Right ventricle myocardium superior (tissue), 1 donor: Measurements from ENCODE around the gene PKIB. TPM values are rescaled to one million over a fixed set of nuclear protein-coding genes. Genes with fewer than 3 reads are reported as not detected.

Experiments used
- ATAC-seq: fragments of 200-7000 bp; cut with Tn5 transposase; one replicate; pipeline ENCODE4 v1.9.1; 2020; ENCODE audit warnings: mild to moderate bottlenecking; ENCODE audit not compliant: poor library complexity
- DNase-seq: peaks from one replicate; pipeline ENCODE4 v3.0.0-alpha.2; 2020
- intact Hi-C: fragments of 100-400 bp; cut with DNase I; formaldehyde crosslinking; loops from one replicate; pipeline ENCODE4 v1.11.2; 2022
- total RNA-seq: library from RNA; stranded (reverse); fragmentation: NEBNext Ultra II Directional; extraction: Animal tissue kit (Norgen Biotek cat#: 25700); gene quantifications from one replicate; pipeline ENCODE4 v1.2.1, GENCODE V29; 2021
- donor health status: DM: no; HTN: yes; CAD: no; lungs with severe emphysema.

The PKIB gene
- total RNA-seq, 1 donor from 2014 or later: 0.22 TPM

DNA sequence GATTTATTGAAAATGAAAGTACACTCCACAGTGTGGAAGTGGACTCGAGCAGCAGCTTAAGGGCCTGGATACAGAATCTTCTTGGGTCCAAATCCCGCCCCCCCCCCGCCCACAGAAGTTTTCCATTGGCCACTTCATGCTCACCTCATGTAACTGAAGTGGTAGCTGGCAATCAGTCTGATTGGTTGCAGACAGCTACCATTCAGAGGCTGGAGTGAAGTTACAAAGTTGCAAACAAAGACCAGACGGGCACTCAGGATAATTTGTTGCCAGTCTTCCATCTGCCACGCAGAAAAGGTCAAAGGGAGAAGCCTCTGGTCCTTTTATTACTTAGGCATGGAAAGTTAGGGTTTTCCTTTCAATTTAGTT lies 143.5 kb downstream of the PKIB start:
- ATAC-seq (peak; percentile 49), DNase-seq (no peak)
- intact Hi-C loops: no loop called here

- intact Hi-C loops: no loop called here
- ATAC-seq: no peak
- DNase-seq: no peak
Observed at GRCh38 chr6:122754191-122754731, 144.1 kb downstream of the PKIB start.

GRCh38 chr6:122755901-122756300 lies 145.7 kb downstream of the PKIB start:
- intact Hi-C loops: no loop called here
- no peak for DNase-seq
- ATAC-seq: no peak

DNA sequence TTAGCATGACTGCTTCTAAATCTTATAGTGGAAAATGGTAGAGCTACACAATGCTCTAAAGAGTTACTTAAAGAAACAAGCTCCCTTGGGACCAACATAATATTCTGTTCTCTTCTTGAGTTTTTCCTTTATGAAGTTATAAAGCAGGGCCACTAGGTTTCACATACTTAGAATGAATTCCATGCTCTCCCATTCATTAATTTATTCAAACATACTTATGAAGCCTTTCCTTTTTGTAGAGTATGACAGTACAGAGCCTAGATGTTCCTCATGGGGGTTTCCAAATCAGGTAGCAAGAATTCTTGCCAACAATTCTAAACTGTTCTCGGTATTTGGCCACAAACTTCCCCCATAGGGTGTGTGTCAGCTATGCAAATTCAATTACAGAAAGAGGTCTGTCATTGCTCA lies 148.7 kb downstream of the PKIB start:
- intact Hi-C loops: no loop called here
- DNase-seq (no peak), ATAC-seq (no peak)

- intact Hi-C loops: no loop called here
- no peak for ATAC-seq
Observed at GRCh38 chr6:122760330-122760729, 150.1 kb downstream of the PKIB start.

DNA sequence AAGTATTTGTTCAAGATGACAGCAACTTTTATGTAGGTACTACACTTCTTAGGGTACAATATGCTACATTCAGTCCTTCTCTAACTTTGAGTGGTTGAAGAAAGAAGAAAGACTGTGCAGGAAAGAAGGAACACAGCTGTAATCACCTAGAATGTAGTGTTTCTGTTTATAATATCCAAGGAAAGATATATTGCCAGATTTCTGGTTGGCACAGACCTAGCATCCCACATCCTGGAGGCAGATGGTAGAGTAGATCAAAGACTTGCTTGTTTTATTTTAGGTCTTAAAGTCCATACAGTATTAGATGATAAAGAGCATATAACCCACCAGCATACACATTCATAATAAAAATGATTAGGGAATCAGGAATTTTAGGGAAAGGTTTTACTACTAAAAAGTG lies 156.1 kb downstream of the PKIB start:
- intact Hi-C loops: no loop called here
- DNase-seq (no peak), ATAC-seq (no peak)

More at GRCh38 chr6:122760330-122760729, 150.1 kb downstream of the PKIB start:
- DNase-seq: no peak

DNA sequence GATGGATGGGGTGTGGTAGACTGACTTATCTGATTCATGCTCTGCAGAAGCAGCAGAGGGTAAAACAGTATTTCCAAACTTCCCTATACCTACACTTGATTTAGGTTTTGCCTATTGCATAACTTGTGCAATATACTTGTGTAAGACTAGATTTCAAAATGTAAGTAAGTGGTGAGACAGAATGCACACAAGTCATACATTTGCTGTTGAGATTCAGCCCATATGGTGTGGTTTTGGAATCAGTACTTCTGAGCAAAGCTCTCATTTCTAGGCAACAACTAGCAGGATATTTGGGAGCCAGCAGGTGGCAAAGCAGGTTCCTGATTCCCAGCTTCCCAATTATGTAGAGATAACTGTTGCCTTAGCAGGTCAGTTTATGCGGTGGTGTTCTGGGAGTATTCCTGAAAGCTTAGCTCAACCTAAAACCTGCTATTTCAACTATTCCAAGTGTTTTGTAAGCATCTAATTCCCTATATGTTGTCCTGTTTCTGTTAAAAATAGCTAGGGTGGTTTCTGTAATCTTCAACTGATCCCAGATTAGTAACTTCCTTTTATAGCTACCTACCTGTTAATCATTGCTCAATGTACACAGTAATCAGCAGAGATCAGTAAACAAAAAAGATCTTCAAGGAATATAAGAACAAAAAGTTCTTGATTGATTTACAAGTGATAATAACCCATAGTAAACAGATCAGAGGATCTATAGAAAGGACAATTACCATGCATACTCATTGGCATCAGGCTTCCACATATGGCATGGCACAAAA lies 160.8 kb downstream of the PKIB start:
- no peak for DNase-seq
- intact Hi-C loops: no loop called here
- no peak for ATAC-seq

DNA sequence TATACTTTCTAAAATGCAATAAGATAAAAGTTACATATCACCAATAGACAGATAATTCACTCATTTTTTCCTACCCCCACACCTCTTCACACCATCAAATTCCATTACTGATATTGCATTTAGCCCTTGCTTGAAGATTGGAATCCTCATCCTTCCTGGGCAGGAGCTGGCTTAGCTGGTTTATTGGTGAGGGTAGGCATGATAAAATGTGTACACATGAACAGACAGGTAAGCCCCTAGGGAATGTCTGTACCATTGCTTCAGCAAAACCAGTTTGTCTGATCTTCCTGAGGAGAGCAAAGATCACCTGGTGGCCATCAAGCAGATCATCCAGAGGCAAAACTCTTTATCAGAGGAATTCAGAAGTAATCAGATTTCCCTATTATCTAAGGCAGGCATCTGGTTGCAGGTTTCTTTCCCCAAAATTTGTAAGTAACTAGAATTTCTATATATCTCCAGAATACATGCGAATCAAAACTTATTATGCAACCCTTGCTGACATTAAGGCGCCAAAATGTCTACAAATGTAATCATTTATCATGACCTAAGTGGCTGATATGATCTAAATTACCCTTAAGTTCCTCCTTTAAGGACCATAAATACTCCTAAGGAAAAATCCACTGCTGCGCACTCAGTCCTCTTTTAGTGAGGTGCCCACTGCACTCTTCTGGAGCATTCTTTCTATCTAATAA lies 162.7 kb downstream of the PKIB start:
- intact Hi-C loops: no loop called here
- DNase-seq (no peak), ATAC-seq (no peak)

Other genes with a start within 250 kb of the PKIB start
- gene HSF2, start 210.8 kb upstream of the PKIB start, total RNA-seq: 19.5 TPM
- 142 TPM for gene SERINC1, start 138.6 kb upstream of the PKIB start, total RNA-seq
- gene FABP7, start 169.3 kb downstream of the PKIB start, total RNA-seq: not detected
- 3.7 TPM for gene SMPDL3A, start 178.9 kb downstream of the PKIB start, total RNA-seq